GM12801 (cell line): ENCODE data around the gene CDH13.

ENCODE experiments used
- TF ChIP-seq, protein P1 (sequence below): IDR thresholded peaks from one replicate; pipeline ENCODE4 v1.5.1; 2011; ENCODE audit warnings: control low read depth; ENCODE audit not compliant: insufficient read length; ENCODE audit errors: extremely low read depth

CDH13 gene

DNA sequence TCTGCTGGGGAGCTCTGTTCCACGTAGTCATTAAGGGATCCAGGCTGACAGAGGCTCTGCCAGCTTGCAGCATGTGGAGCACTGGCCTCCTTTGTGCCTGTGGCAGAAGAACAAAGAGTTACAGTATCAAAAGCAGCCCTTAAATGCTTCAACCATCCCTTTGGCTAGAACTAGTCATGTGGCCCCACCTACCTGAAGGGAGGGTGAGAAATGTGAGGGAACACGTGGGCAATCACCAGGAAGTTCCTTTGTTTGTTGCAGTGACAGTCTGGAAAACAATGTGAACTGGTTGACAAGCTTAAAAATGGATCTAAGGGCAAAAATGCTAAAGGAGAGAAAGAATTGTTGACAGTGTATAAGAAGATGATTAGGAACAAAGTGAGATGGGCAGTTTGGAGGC, 890.6 kb downstream of the CDH13 start:
- TF ChIP-seq, protein P1, sequence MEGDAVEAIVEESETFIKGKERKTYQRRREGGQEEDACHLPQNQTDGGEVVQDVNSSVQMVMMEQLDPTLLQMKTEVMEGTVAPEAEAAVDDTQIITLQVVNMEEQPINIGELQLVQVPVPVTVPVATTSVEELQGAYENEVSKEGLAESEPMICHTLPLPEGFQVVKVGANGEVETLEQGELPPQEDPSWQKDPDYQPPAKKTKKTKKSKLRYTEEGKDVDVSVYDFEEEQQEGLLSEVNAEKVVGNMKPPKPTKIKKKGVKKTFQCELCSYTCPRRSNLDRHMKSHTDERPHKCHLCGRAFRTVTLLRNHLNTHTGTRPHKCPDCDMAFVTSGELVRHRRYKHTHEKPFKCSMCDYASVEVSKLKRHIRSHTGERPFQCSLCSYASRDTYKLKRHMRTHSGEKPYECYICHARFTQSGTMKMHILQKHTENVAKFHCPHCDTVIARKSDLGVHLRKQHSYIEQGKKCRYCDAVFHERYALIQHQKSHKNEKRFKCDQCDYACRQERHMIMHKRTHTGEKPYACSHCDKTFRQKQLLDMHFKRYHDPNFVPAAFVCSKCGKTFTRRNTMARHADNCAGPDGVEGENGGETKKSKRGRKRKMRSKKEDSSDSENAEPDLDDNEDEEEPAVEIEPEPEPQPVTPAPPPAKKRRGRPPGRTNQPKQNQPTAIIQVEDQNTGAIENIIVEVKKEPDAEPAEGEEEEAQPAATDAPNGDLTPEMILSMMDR = no peak

DNA sequence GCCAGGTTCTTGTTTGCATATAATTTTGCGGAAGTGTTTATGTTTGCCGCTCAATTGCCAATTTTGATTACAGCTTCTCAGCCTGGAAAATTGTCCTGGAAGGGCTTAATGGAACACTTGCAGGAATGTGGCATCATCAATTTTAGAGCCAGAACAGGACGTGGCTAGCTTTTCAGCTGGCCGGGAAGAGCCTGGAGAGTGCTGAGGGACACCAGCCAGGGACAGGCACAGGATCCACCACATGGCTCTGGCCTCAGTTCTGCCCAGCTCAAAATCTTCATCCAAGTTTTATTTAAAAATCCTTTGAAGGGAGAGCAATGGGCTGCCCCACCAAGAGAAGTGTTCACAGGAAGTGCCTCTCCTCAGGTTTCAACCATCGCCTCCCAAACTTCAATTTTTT, 893.8 kb downstream of the CDH13 start:
- TF ChIP-seq, protein P1 = no peak

DNA sequence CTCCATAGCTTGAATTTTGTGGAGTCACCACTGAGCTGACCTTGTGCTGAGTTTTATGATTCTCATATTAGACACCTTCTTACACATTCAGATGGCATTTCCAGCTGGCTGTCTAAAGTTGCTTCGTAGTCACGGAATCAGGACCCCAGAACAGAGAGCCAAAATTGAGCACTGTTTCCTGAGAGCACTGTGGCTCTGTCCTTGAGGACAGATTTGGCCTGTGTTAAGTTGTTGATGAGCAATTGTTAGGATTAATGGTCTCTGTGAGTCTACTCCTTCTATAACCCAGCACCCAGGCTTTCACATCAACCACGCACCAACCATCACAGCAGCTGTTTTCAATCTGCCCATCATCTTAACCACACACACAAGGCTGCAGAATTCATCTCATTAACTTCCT, 903.5 kb downstream of the CDH13 start:
- TF ChIP-seq, protein P1 = no peak

DNA sequence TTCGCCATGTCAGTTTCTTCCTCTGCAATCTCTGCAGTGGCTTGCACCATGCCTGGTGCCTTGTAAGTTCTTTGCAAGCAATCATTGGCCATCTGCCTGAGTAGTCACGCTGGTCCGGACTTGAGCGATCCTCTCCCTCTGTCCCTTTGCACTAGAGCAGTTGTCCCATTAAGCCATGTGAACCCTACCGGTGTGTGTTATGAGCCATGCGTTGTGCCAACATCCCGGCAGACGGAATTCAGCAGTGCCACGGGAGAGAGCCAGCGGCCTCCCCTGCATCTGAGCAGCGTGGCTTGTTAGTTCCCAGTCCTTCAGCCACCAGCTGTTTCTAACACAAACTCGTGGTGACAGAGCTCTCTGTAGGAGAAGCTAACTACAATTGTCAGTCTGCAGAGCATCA, 905.9 kb downstream of the CDH13 start:
- TF ChIP-seq, protein P1 = no peak

DNA sequence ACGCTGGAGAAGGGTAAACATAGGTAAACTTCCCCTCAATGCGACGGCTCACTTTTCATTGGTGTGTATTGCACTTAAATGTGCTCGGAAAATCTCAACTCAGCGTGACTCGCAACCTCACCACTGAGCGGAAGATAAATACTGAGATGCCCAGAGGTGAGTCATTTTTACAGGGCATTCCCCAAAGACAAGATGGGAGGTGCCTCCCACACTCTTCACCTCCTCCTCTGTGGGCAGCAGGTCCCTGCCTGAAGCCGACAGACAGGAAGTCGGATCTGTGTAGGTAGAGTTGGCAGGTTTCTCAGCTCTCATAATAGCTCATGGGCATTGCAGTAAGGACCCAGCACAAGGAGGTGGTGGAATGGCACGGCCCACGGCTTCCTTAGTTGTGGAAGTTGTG, 906.4 kb downstream of the CDH13 start:
- TF ChIP-seq, protein P1 = no peak

DNA sequence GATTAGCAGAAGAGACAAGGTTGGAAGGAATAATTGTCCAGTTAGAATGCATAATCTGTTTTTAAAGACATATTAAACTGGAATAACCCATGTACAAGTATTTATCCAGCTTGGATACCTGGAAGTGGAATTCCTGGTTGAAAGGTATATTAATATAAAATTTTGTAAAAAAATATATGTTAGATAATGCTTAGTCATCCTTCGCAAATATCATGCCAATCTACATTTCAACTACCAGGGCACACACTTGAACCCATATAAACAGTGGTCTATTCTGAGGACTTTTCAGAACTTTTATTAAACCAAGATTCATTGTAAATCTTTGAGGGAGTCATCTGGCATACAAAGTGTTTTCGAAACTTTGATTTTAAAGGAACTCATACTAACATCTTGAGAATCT, 911.9 kb downstream of the CDH13 start:
- TF ChIP-seq, protein P1 = no peak

DNA sequence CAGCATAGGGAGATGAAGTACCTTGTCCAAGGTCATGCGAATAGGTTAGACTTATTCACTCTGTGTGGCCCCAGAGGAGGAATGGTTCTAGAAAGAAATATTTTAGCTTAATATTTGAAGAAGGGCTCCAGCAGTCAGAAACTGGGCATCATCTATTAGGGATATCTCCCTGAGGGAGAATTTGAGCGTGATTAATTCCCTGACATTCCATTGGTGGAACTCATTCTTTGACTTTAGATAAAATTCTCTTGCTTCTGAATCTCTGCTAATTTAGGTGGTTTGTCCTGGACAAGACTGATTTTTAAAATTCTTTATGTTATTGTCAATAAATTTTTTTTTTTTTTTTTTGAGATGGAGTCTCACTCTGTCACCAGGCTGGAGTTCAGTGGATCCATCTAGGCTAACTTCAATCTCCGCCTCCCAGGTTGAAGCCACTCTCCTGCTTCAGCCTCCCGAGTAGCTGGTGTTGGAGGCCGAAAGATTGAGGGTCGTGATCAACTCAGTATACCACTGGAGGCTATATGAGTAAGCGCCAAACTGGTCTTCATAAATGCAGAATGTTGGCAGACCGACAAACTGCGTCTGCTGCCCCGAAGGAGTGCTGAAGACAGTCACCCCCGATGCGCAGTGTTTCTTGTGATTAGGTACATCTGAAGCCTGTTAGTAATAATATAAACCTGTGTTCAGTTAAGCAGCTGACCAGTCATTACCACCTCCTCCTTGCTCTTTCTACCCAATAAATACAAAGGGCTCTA, 913.1 kb downstream of the CDH13 start:
- TF ChIP-seq, protein P1 = no peak

DNA sequence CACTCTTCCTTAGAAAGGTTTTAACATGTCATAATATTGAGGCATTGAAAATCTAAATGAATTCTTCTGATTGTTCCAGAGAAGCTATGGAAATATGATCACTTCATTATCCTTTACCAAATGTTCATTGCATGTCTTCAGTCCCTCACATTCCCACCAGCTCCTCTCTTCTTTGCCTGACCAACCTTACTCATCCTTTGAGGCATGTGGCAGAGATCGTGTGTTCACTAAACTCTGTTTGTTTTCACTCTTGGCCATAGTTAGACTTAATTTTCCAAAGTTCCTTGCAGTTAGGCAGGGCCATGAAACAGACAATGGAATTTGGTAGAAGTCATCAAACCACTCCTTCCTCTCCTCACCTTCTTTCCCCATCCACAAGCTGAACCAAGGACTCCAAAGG, 914.5 kb downstream of the CDH13 start:
- TF ChIP-seq, protein P1 = no peak
